WTC11 (cell line): ENCODE data around the gene C3orf22. TPM values are rescaled to one million over a fixed set of nuclear protein-coding genes. Genes with fewer than 3 reads are reported as not detected.

Experiments used
- ATAC-seq: fragments of 200-7000 bp; cut with Tn5 transposase; 2 replicates; pipeline ENCODE4 v1.10.0; 2021; ENCODE audit warnings: mild to moderate bottlenecking, moderate library complexity
- CTCF ChIA-PET: fragments of 300-600 bp; sonication (Branson Sonifier 250); formaldehyde crosslinking; loops from one replicate; lab custom pipeline; 2021; ENCODE audit warnings: antibody characterized with exemption; lab: Charles Lee
- POLR2A ChIA-PET: fragments of 350-600 bp; sonication (Branson Sonifier 250); formaldehyde crosslinking; loops from one replicate; lab custom pipeline; 2021; ENCODE audit warnings: antibody characterized with exemption; lab: Charles Lee
- DNase-seq: peaks from one replicate; pipeline ENCODE4 v3.0.0; 2021; ENCODE audit warnings: low spot score
- H3K27ac Mint-ChIP-seq: 2 replicates; pipeline ENCODE4 v1.8.0; 2021; ENCODE audit warnings: mixed read lengths
- H3K27me3 Mint-ChIP-seq: 2 replicates; pipeline ENCODE4 v1.8.0; 2021; ENCODE audit warnings: low read depth, mild to moderate bottlenecking, moderate library complexity, mixed read lengths
- H3K36me3 Mint-ChIP-seq: 2 replicates; pipeline ENCODE4 v1.8.0; 2021; ENCODE audit warnings: mixed read lengths
- H3K4me1 Mint-ChIP-seq: 2 replicates; pipeline ENCODE4 v1.8.0; 2022; ENCODE audit warnings: mixed read lengths
- H3K4me3 Mint-ChIP-seq: 2 replicates; pipeline ENCODE4 v1.8.0; 2021; ENCODE audit warnings: mild to moderate bottlenecking, moderate library complexity, mixed read lengths
- H3K9me3 Mint-ChIP-seq: 2 replicates; pipeline ENCODE4 v1.8.0; 2021; ENCODE audit warnings: mixed read lengths
- ARID4B ChIP-seq: sonication (generic); formaldehyde crosslinking; IDR thresholded peaks from 2 replicates; pipeline ENCODE4 v1.8.0; 2023; ENCODE audit warnings: missing genetic modification reagents, mild to moderate bottlenecking, borderline replicate concordance
- FOXP4 ChIP-seq: sonication (generic); formaldehyde crosslinking; IDR thresholded peaks from 2 replicates; pipeline ENCODE4 v1.8.0; 2022; ENCODE audit warnings: mild to moderate bottlenecking, missing genetic modification reagents
- MAX ChIP-seq: sonication (generic); formaldehyde crosslinking; IDR thresholded peaks from 2 replicates; pipeline ENCODE4 v1.8.0; 2022; ENCODE audit warnings: mild to moderate bottlenecking, missing genetic modification reagents
- MYBL2 ChIP-seq: sonication (generic); formaldehyde crosslinking; IDR thresholded peaks from 2 replicates; pipeline ENCODE4 v1.8.1; 2023; ENCODE audit warnings: mild to moderate bottlenecking, moderate library complexity, missing genetic modification reagents
- PRDM15 ChIP-seq: sonication (generic); formaldehyde crosslinking; IDR thresholded peaks from 2 replicates; pipeline ENCODE4 v1.8.0; 2022; ENCODE audit warnings: missing genetic modification reagents
- SMAD4 ChIP-seq: sonication (generic); formaldehyde crosslinking; IDR thresholded peaks from 2 replicates; pipeline ENCODE4 v1.8.0; 2022; ENCODE audit warnings: mild to moderate bottlenecking, missing genetic modification reagents
- SP1 ChIP-seq: sonication (generic); formaldehyde crosslinking; conservative IDR thresholded peaks from 2 replicates; pipeline ENCODE4 v1.8.1; 2022; ENCODE audit warnings: missing genetic modification reagents
- STAT6 ChIP-seq: sonication (generic); formaldehyde crosslinking; conservative IDR thresholded peaks from 2 replicates; pipeline ENCODE4 v1.8.1; 2023; ENCODE audit warnings: mild to moderate bottlenecking, low read depth, missing genetic modification reagents, moderate library complexity
- ZNF425 ChIP-seq: fragments of 250-450 bp; sonication (Bioruptor Pico); conservative IDR thresholded peaks from 2 replicates; pipeline ENCODE4 v1.9.0; 2021; ENCODE audit warnings: mild to moderate bottlenecking
- total RNA-seq: library from RNA; stranded (reverse); gene quantifications from 3 replicates; pipeline ENCODE4 v1.2.3, GENCODE V29; 2021

C3orf22 gene
- total RNA-seq, 1 experiment from 2014 or later, result not detected

GRCh38 chr3:126536126-126536525, 22.6 kb downstream of the C3orf22 start:
- POLR2A ChIA-PET, result interaction anchor here (0.5 kb wide), 1 partner anchor 351 kb away, joined by 3 read pairs; no protein-coding TSS in a partner anchor
- Mint-ChIP-seq H3K27ac (no peak overlapping the region), H3K9me3 (no peaks in the 10 kb centered on the region), H3K27me3 (no peaks in the 10 kb centered on the region), H3K4me3 (no peak overlapping the region), H3K4me1 (no peaks in the 10 kb centered on the region), H3K36me3 (no peaks in the 10 kb centered on the region)
- CTCF ChIA-PET, result no interaction called here
- no peak for ATAC-seq
- peak; percentile 2 for DNase-seq
- no peak for TF ChIP-seq MAX
- TF ChIP-seq MYBL2 (CRISPR knock-in tag), result no peak
- no peak for TF ChIP-seq SMAD4 (CRISPR knock-in tag)
- TF ChIP-seq STAT6, result no peak
- TF ChIP-seq ARID4B (CRISPR knock-in tag), result no peak
- TF ChIP-seq, all 79 proteins: peak for 0

GRCh38 chr3:126535636-126536035, 23.1 kb downstream of the C3orf22 start:
- no peak overlapping the region for H3K4me3 Mint-ChIP-seq
- H3K27ac Mint-ChIP-seq, result no peak overlapping the region
- POLR2A ChIA-PET, result interaction anchor here (0.5 kb wide), 1 partner anchor 352 kb away, joined by 3 read pairs; no protein-coding TSS in a partner anchor

More at GRCh38 chr3:126535636-126536035, 23.1 kb downstream of the C3orf22 start:
- Mint-ChIP-seq H3K27me3 (no peaks in the 10 kb centered on the region), H3K36me3 (no peaks in the 10 kb centered on the region), H3K4me1 (0 out of 2 replicates have a peak, but pooled peaks cover 2% of the 10 kb centered on the region), H3K9me3 (no peaks in the 10 kb centered on the region)
- CTCF ChIA-PET, result no interaction called here
- ATAC-seq (no peak), DNase-seq (no peak)
- no peak for TF ChIP-seq STAT6
- TF ChIP-seq SP1 (CRISPR knock-in tag), result no peak
- no peak for TF ChIP-seq PRDM15 (CRISPR knock-in tag)
- no peak for TF ChIP-seq ZNF425
- no peak for TF ChIP-seq FOXP4 (CRISPR knock-in tag)
